Keratinocyte (primary cell): ENCODE measurements around the gene SHC3. TPM values are rescaled to one million over a fixed set of nuclear protein-coding genes. Genes with fewer than 3 reads are reported as not detected.

Source experiments
- DNase-seq: peaks from one replicate; pipeline ENCODE4 v3.0.0-alpha.2; 2011; ENCODE audit warnings: low read depth, missing footprints, low spot score
- FAIRE-seq: peaks from 2 replicates; lab custom pipeline; 2011; peaks lifted over from hg19 to GRCh38; lab: Jason Lieb, UNC
- H2AFZ ChIP-seq: 2 replicates; pipeline ENCODE4 v1.6.0; 2012; ENCODE audit warnings: low read length, control low read depth, inconsistent platforms; ENCODE audit not compliant: control insufficient read depth
- H3K27ac ChIP-seq: 2 replicates; pipeline ENCODE4 v1.5.1; 2011; ENCODE audit warnings: low read length; ENCODE audit not compliant: control insufficient read depth, insufficient read depth
- H3K27me3 ChIP-seq: 3 replicates; pipeline ENCODE4 v1.6.0; 2011; ENCODE audit warnings: low read length; ENCODE audit not compliant: control insufficient read depth, insufficient read depth; ENCODE audit errors: extremely low read depth
- H3K36me3 ChIP-seq, 2 experiments: 2 replicates in 1 of 2; 3 replicates in 1 of 2; pipeline ENCODE4 v1.5.1; 2011; ENCODE audit warnings: low read length in 2 of 2, mild to moderate bottlenecking in 1 of 2; ENCODE audit not compliant: control insufficient read depth in 2 of 2, insufficient read depth in 2 of 2; ENCODE audit errors: extremely low read depth in 1 of 2
- H3K4me1 ChIP-seq: 3 replicates; pipeline ENCODE4 v1.5.1; 2011; ENCODE audit warnings: low read length; ENCODE audit not compliant: control insufficient read depth, insufficient read depth; ENCODE audit errors: extremely low read depth
- H3K4me2 ChIP-seq: 3 replicates; pipeline ENCODE4 v1.6.0; 2011; ENCODE audit warnings: low read depth, low read length; ENCODE audit not compliant: control insufficient read depth, insufficient read depth; ENCODE audit errors: extremely low read depth
- H3K4me3 ChIP-seq, 3 experiments: fragments of 200-600 bp in 1 of 3; sonication (generic) in 1 of 3; 2 replicates in 2 of 3; 3 replicates in 1 of 3; pipeline ENCODE4 v1.5.1; 2011 to 2016; ENCODE audit warnings: low read length in 3 of 3, mild to moderate bottlenecking in 3 of 3, control low read depth in 2 of 3, inconsistent platforms in 1 of 3, low read depth in 1 of 3, mixed read lengths in 1 of 3, mixed run types in 1 of 3, moderate library complexity in 1 of 3; ENCODE audit not compliant: control insufficient read depth in 2 of 3, insufficient read depth in 2 of 3; ENCODE audit errors: extremely low read depth in 1 of 3
- H3K79me2 ChIP-seq: 2 replicates; pipeline ENCODE4 v1.6.0; 2012; ENCODE audit warnings: low read length; ENCODE audit not compliant: control insufficient read depth, insufficient read depth
- H3K9ac ChIP-seq: 3 replicates; pipeline ENCODE4 v1.6.0; 2011; ENCODE audit warnings: low read length; ENCODE audit not compliant: control insufficient read depth, insufficient read depth; ENCODE audit errors: extremely low read depth
- H3K9me1 ChIP-seq: 3 replicates; pipeline ENCODE4 v1.6.0; 2011; ENCODE audit warnings: low read length; ENCODE audit not compliant: control insufficient read depth, insufficient read depth; ENCODE audit errors: extremely low read depth
- H3K9me3 ChIP-seq: 2 replicates; pipeline ENCODE4 v1.5.1; 2012; ENCODE audit warnings: low read depth, low read length; ENCODE audit not compliant: control insufficient read depth
- H4K20me1 ChIP-seq: 3 replicates; pipeline ENCODE4 v1.6.0; 2011; ENCODE audit warnings: low read length; ENCODE audit not compliant: control insufficient read depth, insufficient read depth; ENCODE audit errors: extremely low read depth
- EZH2 ChIP-seq: IDR thresholded peaks from one replicate; pipeline ENCODE4 v1.6.1; 2012; ENCODE audit warnings: inconsistent platforms, mild to moderate bottlenecking, low read length, moderate library complexity
- dilution Hi-C: fragments of 300-500 bp; cut with MboI; formaldehyde crosslinking; loops from one replicate; pipeline ENCODE4 v1.7.0; 2020; ENCODE audit warnings: low sequenced_read_pairs; ENCODE audit not compliant: extremely low pct_ligation_motif_present
- polyA plus RNA-seq, 5 experiments: library from polyadenylated mRNA; depleted of rRNA in 3 of 5; stranded (reverse) in 3 of 5; stranded (forward) in 1 of 5; unstranded in 1 of 5; fragments of >200 nt; gene quantifications; 1 replicate in 1 of 5; 2 replicates in 3 of 5; 3 replicates in 1 of 5; pipeline versions ENCODE4 v1.2.1 to v1.2.3, GENCODE V29; 2011 to 2012; ENCODE audit warnings: missing spikeins in 2 of 5, low read depth in 1 of 5, low replicate concordance in 1 of 5
- TF ChIP-seq, protein P1 (sequence below), 3 experiments: IDR thresholded peaks in 1 of 3; conservative IDR thresholded peaks in 1 of 3; optimal IDR thresholded peaks in 1 of 3; 2 replicates in 2 of 3; 3 replicates in 1 of 3; pipeline versions ENCODE3 to v1.5.1; 2011; ENCODE audit warnings: low read length in 3 of 3, mild to moderate bottlenecking in 3 of 3, moderate library complexity in 2 of 3, control low read depth in 1 of 3, inconsistent platforms in 1 of 3; ENCODE audit not compliant: insufficient read depth in 2 of 3; ENCODE audit errors: extremely low read depth in 1 of 3

Gene SHC3
- polyA plus RNA-seq, 1 donor (not counting 4 experiments of a cell fraction or from before 2014, with no cell fraction given): 0.03 TPM

- no peak for DNase-seq
- H3K9me3 ChIP-seq: no peaks in the 10 kb centered on the region
- dilution Hi-C loops: no loop called here
- no peak overlapping the region for H2AFZ ChIP-seq
- no peak overlapping the region for H3K4me3 ChIP-seq
- no peaks in the 10 kb centered on the region for H4K20me1 ChIP-seq
- H3K36me3 ChIP-seq: no peaks in the 10 kb centered on the region
- no peak overlapping the region for H3K4me2 ChIP-seq
- no peaks in the 10 kb centered on the region for H3K79me2 ChIP-seq
- no peak for FAIRE-seq
- H3K4me1 ChIP-seq: peaks cover 4% of the 10 kb centered on the region
- TF ChIP-seq, protein P1, sequence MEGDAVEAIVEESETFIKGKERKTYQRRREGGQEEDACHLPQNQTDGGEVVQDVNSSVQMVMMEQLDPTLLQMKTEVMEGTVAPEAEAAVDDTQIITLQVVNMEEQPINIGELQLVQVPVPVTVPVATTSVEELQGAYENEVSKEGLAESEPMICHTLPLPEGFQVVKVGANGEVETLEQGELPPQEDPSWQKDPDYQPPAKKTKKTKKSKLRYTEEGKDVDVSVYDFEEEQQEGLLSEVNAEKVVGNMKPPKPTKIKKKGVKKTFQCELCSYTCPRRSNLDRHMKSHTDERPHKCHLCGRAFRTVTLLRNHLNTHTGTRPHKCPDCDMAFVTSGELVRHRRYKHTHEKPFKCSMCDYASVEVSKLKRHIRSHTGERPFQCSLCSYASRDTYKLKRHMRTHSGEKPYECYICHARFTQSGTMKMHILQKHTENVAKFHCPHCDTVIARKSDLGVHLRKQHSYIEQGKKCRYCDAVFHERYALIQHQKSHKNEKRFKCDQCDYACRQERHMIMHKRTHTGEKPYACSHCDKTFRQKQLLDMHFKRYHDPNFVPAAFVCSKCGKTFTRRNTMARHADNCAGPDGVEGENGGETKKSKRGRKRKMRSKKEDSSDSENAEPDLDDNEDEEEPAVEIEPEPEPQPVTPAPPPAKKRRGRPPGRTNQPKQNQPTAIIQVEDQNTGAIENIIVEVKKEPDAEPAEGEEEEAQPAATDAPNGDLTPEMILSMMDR (optimal IDR thresholded peaks at IDR 0.05 in 1 of 3, IDR thresholded peaks at IDR 0.05 in 1 of 3, conservative IDR thresholded peaks at IDR 0.05 in 1 of 3; ENCODE audit: extremely low read depth in 1 of 3, insufficient read depth in 2 of 3, low read length in 3 of 3): no peak
- no peak for TF ChIP-seq EZH2
- no peak overlapping the region for H3K9ac ChIP-seq
- no peaks in the 10 kb centered on the region for H3K9me1 ChIP-seq
- no peak overlapping the region for H3K27ac ChIP-seq
- peaks cover 15% of the 10 kb centered on the region for H3K27me3 ChIP-seq
These were observed 5.5 kb downstream of the SHC3 start for GRCh38 chr9:89173072-89173471.

DNA sequence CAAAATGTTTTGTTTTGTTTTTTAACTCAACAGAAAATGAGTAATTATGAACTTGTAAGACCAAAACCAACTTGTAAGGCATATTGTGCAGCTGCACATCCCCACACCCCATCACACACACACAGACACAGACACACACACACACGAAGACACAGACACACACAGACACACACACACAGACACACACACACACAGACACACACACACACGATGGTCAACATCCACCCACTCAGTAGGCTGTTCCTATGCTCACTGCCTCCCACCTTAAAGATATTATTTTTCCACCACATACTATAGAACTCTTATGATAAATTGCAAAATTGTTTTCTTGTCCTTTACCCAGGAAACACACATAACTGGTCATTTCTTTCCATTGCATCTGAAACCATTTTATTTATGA lies 6.2 kb downstream of the SHC3 start:
- Histone ChIP-seq H3K27ac (no peak overlapping the region), H3K9ac (no peak overlapping the region), H3K4me1 (peaks cover 4% of the 10 kb centered on the region), H2AFZ (no peak overlapping the region), H3K36me3 (no peaks in the 10 kb centered on the region), H3K9me1 (no peaks in the 10 kb centered on the region), H3K79me2 (no peaks in the 10 kb centered on the region), H3K4me3 (no peak overlapping the region), H3K4me2 (no peak overlapping the region), H3K9me3 (no peaks in the 10 kb centered on the region), H4K20me1 (no peaks in the 10 kb centered on the region), H3K27me3 (peaks cover 10% of the 10 kb centered on the region)
- TF ChIP-seq, protein P1 (optimal IDR thresholded peaks at IDR 0.05 in 1 of 3, IDR thresholded peaks at IDR 0.05 in 1 of 3, conservative IDR thresholded peaks at IDR 0.05 in 1 of 3; ENCODE audit: extremely low read depth in 1 of 3, insufficient read depth in 2 of 3, low read length in 3 of 3): no peak
- TF ChIP-seq EZH2: no peak
- dilution Hi-C loops: no loop called here
- DNase-seq (no peak), FAIRE-seq (no peak)
